DOHH2 (cell line): ENCODE results near the gene OR8B8.
"Not testable (repeated sequence)": the region's sequence is repeated elsewhere in the genome, so short reads cannot be mapped to it uniquely, and the experiment has no call there.

ENCODE experiments used
- H3F3A ChIP-seq: fragments of 200-600 bp; sonication (generic), shearing (Covaris generic); 2 replicates; pipeline ENCODE4 v1.6.0; 2016; ENCODE audit warnings: antibody characterized with exemption, mild to moderate bottlenecking; ENCODE audit not compliant: control insufficient read depth, insufficient read depth
- H3K27ac ChIP-seq: fragments of 200-600 bp; sonication (generic); 2 replicates; pipeline ENCODE4 v1.5.1; 2014; ENCODE audit warnings: low read depth, mild to moderate bottlenecking, low read length, moderate library complexity
- H3K27me3 ChIP-seq: fragments of 200-600 bp; sonication (generic); 2 replicates; pipeline ENCODE4 v1.6.1; 2014; ENCODE audit warnings: mild to moderate bottlenecking, low read length, mixed read lengths; ENCODE audit not compliant: control insufficient read depth
- H3K36me3 ChIP-seq: fragments of 200-600 bp; sonication (generic); 2 replicates; pipeline ENCODE4 v1.6.1; 2014; ENCODE audit warnings: mild to moderate bottlenecking, low read length, moderate library complexity, mixed read lengths; ENCODE audit not compliant: control insufficient read depth
- H3K4me1 ChIP-seq: fragments of 200-600 bp; sonication (generic); 2 replicates; pipeline ENCODE4 v1.6.1; 2014; ENCODE audit warnings: mild to moderate bottlenecking, low read length, mixed read lengths; ENCODE audit not compliant: control insufficient read depth
- H3K4me2 ChIP-seq: fragments of 200-600 bp; sonication (generic); 2 replicates; pipeline ENCODE4 v1.6.0; 2014; ENCODE audit warnings: mild to moderate bottlenecking, low read length, moderate library complexity
- H3K4me3 ChIP-seq: fragments of 200-600 bp; sonication (generic); 2 replicates; pipeline ENCODE4 v1.5.1; 2014; ENCODE audit warnings: mild to moderate bottlenecking, low read length, mixed read lengths
- H3K79me2 ChIP-seq: fragments of 200-600 bp; sonication (generic); 2 replicates; pipeline ENCODE4 v1.6.1; 2014; ENCODE audit warnings: mild to moderate bottlenecking, low read length, mixed read lengths; ENCODE audit not compliant: control insufficient read depth
- H3K9me2 ChIP-seq: fragments of 200-600 bp; sonication (generic); replicated peaks from 2 replicates; pipeline ENCODE4 v1.6.1; 2014; ENCODE audit warnings: mild to moderate bottlenecking, low read length, mixed read lengths; ENCODE audit not compliant: control insufficient read depth
- H3K9me3 ChIP-seq: fragments of 200-600 bp; sonication (generic); 2 replicates; pipeline ENCODE4 v1.6.1; 2014; ENCODE audit warnings: antibody characterized with exemption, low read length, mixed read lengths; ENCODE audit not compliant: control insufficient read depth, insufficient read depth
- H4K20me1 ChIP-seq: fragments of 200-600 bp; sonication (generic); 2 replicates; pipeline ENCODE4 v1.6.0; 2014; ENCODE audit warnings: low read depth, mild to moderate bottlenecking, antibody characterized with exemption, low read length, moderate library complexity; ENCODE audit not compliant: control insufficient read depth, insufficient read depth
- EZH2phosphoT487 ChIP-seq: fragments of 200-600 bp; sonication (generic); IDR thresholded peaks from 2 replicates; pipeline ENCODE4 v1.6.1; 2017; ENCODE audit warnings: borderline replicate concordance, mild to moderate bottlenecking, antibody characterized with exemption, low read length, moderate library complexity, mixed read lengths
- TF ChIP-seq, protein P1 (sequence below): fragments of 200-600 bp; sonication (generic); IDR thresholded peaks from one replicate; pipeline ENCODE4 v1.5.1; 2014; ENCODE audit warnings: antibody characterized with exemption, mild to moderate bottlenecking, low read depth, low read length; ENCODE audit not compliant: poor library complexity, severe bottlenecking

The OR8B8 gene

DNA sequence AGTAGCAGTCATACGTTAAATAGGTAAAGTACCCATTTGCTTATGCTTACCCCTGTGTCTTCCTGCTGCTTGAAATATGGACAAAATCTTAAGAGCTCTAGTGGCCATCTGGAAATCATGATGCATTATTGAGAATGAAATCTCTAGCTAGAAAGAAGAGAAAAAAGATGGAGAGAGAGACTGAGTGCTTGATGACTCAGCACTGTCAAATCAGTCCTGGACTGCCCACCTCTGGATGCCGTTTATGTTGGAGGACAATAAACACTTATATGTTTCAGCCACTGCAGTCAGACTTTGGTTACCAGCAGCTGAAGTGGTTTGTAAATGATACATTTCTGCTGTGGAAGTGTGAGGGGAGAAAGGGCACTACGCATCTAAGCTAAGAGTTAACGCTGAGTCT is 24.5 kb downstream of the OR8B8 start:
- H3K79me2 ChIP-seq = no peaks in the 10 kb centered on the region
- H3K36me3 ChIP-seq = no peaks in the 10 kb centered on the region
- no peak overlapping the region for H3K4me3 ChIP-seq
- no peak overlapping the region for H3K4me2 ChIP-seq
- no peaks in the 10 kb centered on the region for H3K4me1 ChIP-seq
- H3K9me2 ChIP-seq = no peaks in the 10 kb centered on the region
- no peaks in the 10 kb centered on the region for H4K20me1 ChIP-seq
- H3K9me3 ChIP-seq = no peaks in the 10 kb centered on the region
- H3K27ac ChIP-seq = no peak overlapping the region
- H3K27me3 ChIP-seq = 0 out of 2 replicates have a peak, but pooled peaks cover 2% of the 10 kb centered on the region
- no peak for TF ChIP-seq EZH2phosphoT487
- TF ChIP-seq, protein P1, sequence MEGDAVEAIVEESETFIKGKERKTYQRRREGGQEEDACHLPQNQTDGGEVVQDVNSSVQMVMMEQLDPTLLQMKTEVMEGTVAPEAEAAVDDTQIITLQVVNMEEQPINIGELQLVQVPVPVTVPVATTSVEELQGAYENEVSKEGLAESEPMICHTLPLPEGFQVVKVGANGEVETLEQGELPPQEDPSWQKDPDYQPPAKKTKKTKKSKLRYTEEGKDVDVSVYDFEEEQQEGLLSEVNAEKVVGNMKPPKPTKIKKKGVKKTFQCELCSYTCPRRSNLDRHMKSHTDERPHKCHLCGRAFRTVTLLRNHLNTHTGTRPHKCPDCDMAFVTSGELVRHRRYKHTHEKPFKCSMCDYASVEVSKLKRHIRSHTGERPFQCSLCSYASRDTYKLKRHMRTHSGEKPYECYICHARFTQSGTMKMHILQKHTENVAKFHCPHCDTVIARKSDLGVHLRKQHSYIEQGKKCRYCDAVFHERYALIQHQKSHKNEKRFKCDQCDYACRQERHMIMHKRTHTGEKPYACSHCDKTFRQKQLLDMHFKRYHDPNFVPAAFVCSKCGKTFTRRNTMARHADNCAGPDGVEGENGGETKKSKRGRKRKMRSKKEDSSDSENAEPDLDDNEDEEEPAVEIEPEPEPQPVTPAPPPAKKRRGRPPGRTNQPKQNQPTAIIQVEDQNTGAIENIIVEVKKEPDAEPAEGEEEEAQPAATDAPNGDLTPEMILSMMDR = no peak
- no peaks in the 10 kb centered on the region for H3F3A ChIP-seq

DNA sequence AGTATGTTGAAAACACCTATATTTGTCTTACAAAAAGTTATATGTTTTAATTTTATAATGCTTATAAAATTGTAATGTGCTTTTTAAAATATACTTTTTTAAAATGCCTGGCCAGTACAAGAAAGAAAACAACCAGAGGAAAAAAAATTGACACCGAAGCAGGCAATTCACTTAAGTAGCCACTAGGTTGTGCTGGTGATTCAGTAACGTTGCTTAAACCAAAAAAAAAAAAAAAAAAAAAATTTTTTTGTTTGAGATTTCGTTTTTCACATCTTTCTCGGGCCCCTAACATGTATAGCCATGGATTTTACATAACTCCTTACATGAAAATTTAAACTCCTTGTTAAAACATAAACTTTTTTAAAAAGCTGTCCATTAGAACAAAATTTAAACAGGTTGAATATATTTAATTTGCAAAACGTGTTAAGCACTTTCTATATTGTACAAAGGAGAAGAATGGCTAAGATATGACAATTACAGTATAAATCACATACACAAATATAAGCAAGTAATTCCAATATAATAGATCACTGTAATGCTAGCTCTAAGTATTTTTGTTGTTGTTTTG is 30.1 kb downstream of the OR8B8 start:
- Histone ChIP-seq H3K27ac (no peak overlapping the region), H3K4me1 (no peaks in the 10 kb centered on the region), H3K9me2 (no peaks in the 10 kb centered on the region), H3K9me3 (no peaks in the 10 kb centered on the region), H3K27me3 (0 out of 2 replicates have a peak, but pooled peaks cover 2% of the 10 kb centered on the region), H3K79me2 (no peaks in the 10 kb centered on the region), H3K4me3 (no peak overlapping the region), H4K20me1 (no peaks in the 10 kb centered on the region), H3K4me2 (no peak overlapping the region), H3K36me3 (no peaks in the 10 kb centered on the region), H3F3A (no peaks in the 10 kb centered on the region)
- TF ChIP-seq, protein P1 = no peak
- TF ChIP-seq EZH2phosphoT487 = no peak

DNA sequence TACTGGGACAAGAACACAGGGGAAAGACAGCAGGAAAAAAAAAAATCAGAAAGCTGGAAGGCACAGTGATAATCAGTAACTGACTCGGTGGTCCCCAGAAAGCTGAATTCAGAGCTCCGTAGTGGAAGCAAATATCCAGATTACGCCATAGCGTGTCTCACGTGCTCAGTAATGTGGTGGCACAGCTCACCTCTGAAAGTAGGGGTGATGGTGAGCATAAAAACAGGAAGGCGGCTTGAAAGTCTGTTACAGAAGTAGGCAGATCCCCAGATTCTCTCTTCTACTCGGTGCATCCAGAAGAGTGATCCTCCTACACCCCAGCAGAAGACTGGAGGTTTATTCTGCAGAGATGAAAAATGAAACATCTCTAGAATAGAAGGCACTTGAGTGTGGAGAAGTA is 35.6 kb downstream of the OR8B8 start:
- Histone ChIP-seq H3K9me3 (no peaks in the 10 kb centered on the region), H3F3A (no peaks in the 10 kb centered on the region), H3K4me2 (no peak overlapping the region), H3K79me2 (no peaks in the 10 kb centered on the region), H3K4me3 (no peak overlapping the region), H3K27me3 (peaks cover 5% of the 10 kb centered on the region), H3K27ac (no peak overlapping the region), H4K20me1 (no peaks in the 10 kb centered on the region), H3K36me3 (no peaks in the 10 kb centered on the region), H3K9me2 (no peaks in the 10 kb centered on the region), H3K4me1 (peaks cover 7% of the 10 kb centered on the region)
- no peak for TF ChIP-seq EZH2phosphoT487
- TF ChIP-seq, protein P1 = no peak

DNA sequence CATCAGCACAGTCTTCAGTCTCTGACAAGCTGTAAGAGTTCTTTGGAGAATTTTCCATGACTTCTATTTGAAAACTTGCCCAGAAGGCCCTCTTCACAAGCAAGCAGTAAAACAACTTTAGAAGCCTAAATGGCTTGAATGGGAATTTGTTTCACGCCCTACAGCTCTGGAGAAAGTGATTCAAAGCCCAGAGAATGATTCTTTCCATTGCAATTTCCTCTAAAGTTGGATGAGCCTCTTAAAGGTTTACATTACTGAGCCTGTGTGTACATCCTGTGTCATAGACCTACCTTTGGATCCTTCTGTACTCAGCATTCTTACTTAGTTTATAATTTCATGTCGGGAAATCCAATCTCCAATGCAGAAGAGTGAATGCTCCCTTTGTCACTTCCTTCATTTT is 39.9 kb downstream of the OR8B8 start:
- Histone ChIP-seq H3K9me2 (no peaks in the 10 kb centered on the region), H3K9me3 (no peaks in the 10 kb centered on the region), H3K4me3 (no peak overlapping the region), H3F3A (no peaks in the 10 kb centered on the region), H3K4me2 (0 out of 2 replicates have a peak overlapping the region, but pooled peaks have one; percentile 16), H3K27me3 (peaks cover 5% of the 10 kb centered on the region), H3K79me2 (no peaks in the 10 kb centered on the region), H3K36me3 (no peaks in the 10 kb centered on the region), H3K4me1 (peaks cover 7% of the 10 kb centered on the region), H4K20me1 (no peaks in the 10 kb centered on the region), H3K27ac (no peak overlapping the region)
- TF ChIP-seq, protein P1 = no peak
- no peak for TF ChIP-seq EZH2phosphoT487

DNA sequence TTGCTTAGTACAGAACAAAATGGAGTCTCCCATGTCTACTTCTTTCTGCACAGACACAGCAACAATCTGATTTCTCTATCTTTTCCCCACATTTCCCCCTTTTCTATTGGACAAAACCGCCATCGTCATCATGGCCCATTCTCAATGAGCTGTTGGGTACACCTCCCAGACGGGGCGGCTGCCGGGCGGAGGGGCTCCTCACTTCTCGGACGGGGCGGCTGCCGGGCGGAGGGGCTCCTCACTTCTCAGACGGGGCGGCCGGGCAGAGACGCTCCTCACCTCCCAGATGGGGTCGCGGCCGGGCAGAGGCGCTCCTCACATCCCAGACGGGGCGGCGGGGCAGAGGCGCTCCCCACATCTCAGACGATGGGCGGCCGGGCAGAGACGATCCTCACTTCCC is 42.3 kb downstream of the OR8B8 start:
- not testable (repeated sequence) for H3F3A ChIP-seq, H3K27me3 ChIP-seq, H3K27ac ChIP-seq, H3K9me3 ChIP-seq, H3K9me2 ChIP-seq, H3K4me3 ChIP-seq, H4K20me1 ChIP-seq, H3K4me2 ChIP-seq, H3K4me1 ChIP-seq, H3K79me2 ChIP-seq, H3K36me3 ChIP-seq
